Measurements from ENCODE around the gene IGFBPL1. TPM values are rescaled to one million over a fixed set of nuclear protein-coding genes. Genes with fewer than 3 reads are reported as not detected.
"Not testable (repeated sequence)": the region's sequence is repeated elsewhere in the genome, so short reads cannot be mapped to it uniquely, and the experiment has no call there.

Gene IGFBPL1
- polyA plus RNA-seq, 12 donors, result 0.60 to 2.0 (median 1.1) TPM; not detected in 2

- no peak for DNase-seq
Observed at GRCh38 chr9:38380230-38380871, 43.9 kb downstream of the IGFBPL1 start.

- DNase-seq, result not testable (repeated sequence)
Observed at GRCh38 chr9:38377336-38378083, 46.7 kb downstream of the IGFBPL1 start.

- no peak for DNase-seq
Observed at GRCh38 chr9:38376021-38376670, 48.1 kb downstream of the IGFBPL1 start.

- DNase-seq, result no peak
Observed at GRCh38 chr9:38375572-38375963, 48.7 kb downstream of the IGFBPL1 start.

GRCh38 chr9:38374847-38375571 lies 49.2 kb downstream of the IGFBPL1 start:
- DNase-seq, result no peak

GRCh38 chr9:38373679-38374078 lies 50.6 kb downstream of the IGFBPL1 start:
- no peak for DNase-seq

GRCh38 chr9:38372762-38373619 lies 51.3 kb downstream of the IGFBPL1 start:
- DNase-seq, result no peak

- no peak for DNase-seq
Observed at GRCh38 chr9:38371495-38371894, 52.8 kb downstream of the IGFBPL1 start.

- no peak for DNase-seq
Observed at GRCh38 chr9:38370176-38370575, 54.1 kb downstream of the IGFBPL1 start.

- DNase-seq, result no peak
Observed at GRCh38 chr9:38368731-38369130, 55.5 kb downstream of the IGFBPL1 start.

GRCh38 chr9:38367898-38368297 lies 56.4 kb downstream of the IGFBPL1 start:
- no peak for DNase-seq

GRCh38 chr9:38363589-38363925 lies 60.7 kb downstream of the IGFBPL1 start:
- no peak for DNase-seq

- peak; percentile 80 for DNase-seq
Observed at GRCh38 chr9:38362852-38363588, 61.2 kb downstream of the IGFBPL1 start.

GRCh38 chr9:38361473-38361850 lies 62.8 kb downstream of the IGFBPL1 start:
- no peak for DNase-seq

GRCh38 chr9:38360839-38361472 lies 63.3 kb downstream of the IGFBPL1 start:
- DNase-seq, result no peak

GRCh38 chr9:38359689-38360385 lies 64.4 kb downstream of the IGFBPL1 start:
- no peak for DNase-seq

GRCh38 chr9:38359297-38359653 lies 65.0 kb downstream of the IGFBPL1 start:
- DNase-seq, result no peak

- no peak for DNase-seq
Observed at GRCh38 chr9:38358390-38359296, 65.6 kb downstream of the IGFBPL1 start.
